AG04450 (cell line): Measurements from ENCODE around the gene OVAAL. TPM values are rescaled to one million over a fixed set of nuclear protein-coding genes. Genes with fewer than 3 reads are reported as not detected.
"Not testable (repeated sequence)": the region's sequence is repeated elsewhere in the genome, so short reads cannot be mapped to it uniquely, and the experiment has no call there.

Experiments used
- CTCF ChIA-PET: fragments of 300-600, 350-600 bp; formaldehyde crosslinking; extraction: SDS; loops from one replicate; lab custom pipeline; 2022; ENCODE audit warnings: antibody characterized with exemption, inconsistent platforms; lab: Charles Lee
- POLR2A ChIA-PET: fragments of 350-600 bp; formaldehyde crosslinking; extraction: SDS; loops from one replicate; lab custom pipeline; 2021; ENCODE audit warnings: antibody characterized with exemption, inconsistent platforms; lab: Yijun Ruan, JAX
- DNase-seq: peaks from one replicate; pipeline ENCODE4 v3.0.0-alpha.2; 2011; ENCODE audit warnings: low read depth, low spot score
- H3K27ac ChIP-seq: one replicate; pipeline ENCODE4 v1.5.1; 2012; ENCODE audit warnings: low read depth, low read length, control low read depth
- H3K27me3 ChIP-seq: one replicate; pipeline ENCODE4 v1.6.0; 2012; ENCODE audit warnings: low read length; ENCODE audit not compliant: control insufficient read depth, insufficient read depth
- H3K4me3 ChIP-seq: 2 replicates; pipeline ENCODE4 v1.5.1; 2011; ENCODE audit warnings: mild to moderate bottlenecking, low read depth, low read length, control low read depth
- H3K9me3 ChIP-seq: 2 replicates; pipeline ENCODE4 v1.5.1; 2012; ENCODE audit warnings: low read length; ENCODE audit not compliant: control insufficient read depth, insufficient read depth
- CTCF ChIP-seq: IDR thresholded peaks from 2 replicates; pipeline ENCODE4 v1.5.1; 2011; ENCODE audit warnings: low read depth, low read length, control low read depth, inconsistent platforms
- polyA plus RNA-seq: library from polyadenylated mRNA; depleted of rRNA; stranded (reverse); fragments of >200 nt; gene quantifications from 2 replicates; pipeline ENCODE4 v1.2.3, GENCODE V29; 2011

The OVAAL gene
- polyA plus RNA-seq, 1 experiment, result not detected

- no peaks in the 10 kb centered on the region for H3K9me3 ChIP-seq
- TF ChIP-seq CTCF, result no peak
- H3K27me3 ChIP-seq, result no peaks in the 10 kb centered on the region
- DNase-seq, result no peak
- H3K27ac ChIP-seq, result no peak overlapping the region
- H3K4me3 ChIP-seq, result no peak overlapping the region
- ChIA-PET CTCF (interaction anchor here (0.6 to 1.0 kb wide), 5 partner anchors 9 to 1593 kb away, joined by 3 to 4 read pairs (median 4); no protein-coding TSS in a partner anchor), POLR2A (no interaction called here)
These were observed 8.5 kb upstream of the OVAAL start for GRCh38 chr1:180550241-180550640.

- no peaks in the 10 kb centered on the region for H3K9me3 ChIP-seq
- H3K4me3 ChIP-seq, result no peak overlapping the region
- CTCF ChIA-PET, result interaction anchor here (1.0 to 1.6 kb wide), 2 partner anchors 9 to 18 kb away, joined by 3 to 4 read pairs; no protein-coding TSS in a partner anchor
- no peak overlapping the region for H3K27ac ChIP-seq
- H3K27me3 ChIP-seq, result no peaks in the 10 kb centered on the region
- no peak for DNase-seq
- TF ChIP-seq CTCF, result no peak
- POLR2A ChIA-PET, result no interaction called here
These were observed 6.8 kb upstream of the OVAAL start for GRCh38 chr1:180551997-180552396.

GRCh38 chr1:180553046-180553445 lies 5.7 kb upstream of the OVAAL start:
- POLR2A ChIA-PET, H3K27ac ChIP-seq, H3K4me3 ChIP-seq, CTCF ChIA-PET, DNase-seq, H3K9me3 ChIP-seq, H3K27me3 ChIP-seq: not testable (repeated sequence)

- CTCF ChIA-PET, result no interaction called here
- POLR2A ChIA-PET, result no interaction called here
- Histone ChIP-seq H3K27me3 (no peaks in the 10 kb centered on the region), H3K27ac (no peak overlapping the region), H3K4me3 (no peak overlapping the region), H3K9me3 (no peaks in the 10 kb centered on the region)
- DNase-seq, result no peak
- TF ChIP-seq CTCF, result no peak
These were observed 3.4 kb upstream of the OVAAL start for GRCh38 chr1:180555411-180555810.

- CTCF ChIA-PET, result no interaction called here
- TF ChIP-seq CTCF, result no peak
- Histone ChIP-seq H3K4me3 (no peak overlapping the region), H3K9me3 (no peaks in the 10 kb centered on the region), H3K27me3 (no peaks in the 10 kb centered on the region), H3K27ac (peak overlapping the region; percentile 54)
- POLR2A ChIA-PET, result no interaction called here
- no peak for DNase-seq
These were observed 1.6 kb downstream of the OVAAL start for GRCh38 chr1:180560200-180560867.
